IMR-90 (cell line): ENCODE measurements around the gene OR56A4. TPM values are rescaled to one million over a fixed set of nuclear protein-coding genes. Genes with fewer than 3 reads are reported as not detected.

Experiments
- ATAC-seq: fragments of 200-7000 bp; cut with Tn5 transposase; 2 replicates; pipeline ENCODE4 v1.9.1; 2020; ENCODE audit warnings: low read depth, mild to moderate bottlenecking, moderate library complexity
- BruUV-seq: library from RNA; stranded (reverse); fragments of 400-500 nt; replicated peaks from 2 replicates; lab custom pipeline; 2021; lab: Mats Ljungman, UMichigan
- CTCF ChIA-PET: fragments of 300-600 bp; formaldehyde crosslinking; extraction: SDS; loops from one replicate; lab custom pipeline; 2021; ENCODE audit warnings: antibody characterized with exemption; lab: Yijun Ruan, JAX
- POLR2A ChIA-PET: fragments of 300-600 bp; sonication (Branson Sonifier 250); formaldehyde crosslinking; loops from one replicate; lab custom pipeline; 2022; ENCODE audit warnings: antibody characterized with exemption; ENCODE audit not compliant: unreplicated experiment; lab: Charles Lee
- DNase-seq: peaks from one replicate; pipeline ENCODE4 v3.0.0; 2013
- H2AFZ ChIP-seq: replicated peaks from 2 replicates; pipeline ENCODE3; 2013; ENCODE audit warnings: low read length, mild to moderate bottlenecking; ENCODE audit not compliant: poor library complexity
- H2AK5ac ChIP-seq: 2 replicates; pipeline ENCODE4 v1.6.1; 2013; ENCODE audit warnings: low read depth, low read length, inconsistent platforms
- H2AK9ac ChIP-seq: replicated peaks from 2 replicates; pipeline ENCODE3; 2013; ENCODE audit warnings: mild to moderate bottlenecking, low read depth, low read length, moderate library complexity; ENCODE audit not compliant: poor library complexity
- H2BK120ac ChIP-seq: 2 replicates; pipeline ENCODE4 v1.6.1; 2013; ENCODE audit warnings: low read depth, low read length, inconsistent platforms
- H2BK15ac ChIP-seq: 3 replicates; pipeline ENCODE4 v1.6.1; 2013; ENCODE audit warnings: low read depth, low read length, inconsistent platforms
- H2BK20ac ChIP-seq: 2 replicates; pipeline ENCODE4 v1.6.1; 2013; ENCODE audit warnings: low read depth, mild to moderate bottlenecking, inconsistent platforms, low read length, moderate library complexity
- H2BK5ac ChIP-seq: 2 replicates; pipeline ENCODE4 v1.6.1; 2013; ENCODE audit warnings: mild to moderate bottlenecking, low read depth, low read length, inconsistent platforms; ENCODE audit not compliant: poor library complexity, severe bottlenecking
- H3K14ac ChIP-seq: replicated peaks from 2 replicates; pipeline ENCODE4 v1.6.1; 2013; ENCODE audit warnings: low read depth, low read length, inconsistent platforms
- H3K18ac ChIP-seq: 2 replicates; pipeline ENCODE4 v1.6.1; 2013; ENCODE audit warnings: low read depth, low read length, control low read depth
- H3K23ac ChIP-seq: 2 replicates; pipeline ENCODE4 v1.6.1; 2013; ENCODE audit warnings: low read depth, low read length, inconsistent platforms
- H3K27ac ChIP-seq: 2 replicates; pipeline ENCODE4 v1.5.1; 2013; ENCODE audit warnings: mild to moderate bottlenecking, control low read depth, low read length; ENCODE audit not compliant: insufficient read depth
- H3K27me3 ChIP-seq: 2 replicates; pipeline ENCODE4 v1.6.1; 2013; ENCODE audit warnings: low read length; ENCODE audit not compliant: control insufficient read depth, insufficient read depth
- H3K36me3 ChIP-seq: 2 replicates; pipeline ENCODE4 v1.6.1; 2013; ENCODE audit warnings: low read length, mixed read lengths; ENCODE audit not compliant: control insufficient read depth, insufficient read depth
- H3K4ac ChIP-seq: 2 replicates; pipeline ENCODE4 v1.6.1; 2013; ENCODE audit warnings: low read depth, low read length, inconsistent platforms
- H3K4me1 ChIP-seq: 2 replicates; pipeline ENCODE4 v1.6.1; 2013; ENCODE audit warnings: low read length, mixed read lengths; ENCODE audit not compliant: control insufficient read depth, insufficient read depth
- H3K4me2 ChIP-seq: 2 replicates; pipeline ENCODE4 v1.6.1; 2013; ENCODE audit warnings: low read depth, mild to moderate bottlenecking, control low read depth, low read length, moderate library complexity
- H3K4me3 ChIP-seq: 2 replicates; pipeline ENCODE4 v1.5.1; 2013; ENCODE audit warnings: low read depth, mild to moderate bottlenecking, control low read depth, low read length, moderate library complexity; ENCODE audit not compliant: insufficient read depth
- H3K56ac ChIP-seq: 2 replicates; pipeline ENCODE4 v1.6.1; 2013; ENCODE audit warnings: low read length, inconsistent platforms; ENCODE audit not compliant: insufficient read depth; ENCODE audit errors: extremely low read depth
- H3K79me1 ChIP-seq, 2 experiments: 2 replicates each; pipeline ENCODE4 v1.6.1; 2013; ENCODE audit warnings: low read length in 2 of 2, inconsistent platforms in 1 of 2, low read depth in 1 of 2
- H3K9ac ChIP-seq: 2 replicates; pipeline ENCODE4 v1.6.1; 2013; ENCODE audit warnings: low read depth, low read length, control low read depth
- H3K9me1 ChIP-seq: 2 replicates; pipeline ENCODE4 v1.6.1; 2013; ENCODE audit warnings: low read length, inconsistent platforms; ENCODE audit not compliant: insufficient read depth
- H3K9me3 ChIP-seq: 2 replicates; pipeline ENCODE4 v1.6.1; 2013; ENCODE audit warnings: low read length; ENCODE audit not compliant: control insufficient read depth, insufficient read depth
- H4K20me1 ChIP-seq: 2 replicates; pipeline ENCODE4 v1.6.1; 2013; ENCODE audit warnings: low read length, inconsistent platforms; ENCODE audit not compliant: insufficient read depth
- H4K5ac ChIP-seq: 2 replicates; pipeline ENCODE4 v1.6.1; 2013; ENCODE audit warnings: mild to moderate bottlenecking, low read depth, low read length, control low read depth
- H4K8ac ChIP-seq, 2 experiments: 2 replicates each; pipeline ENCODE4 v1.6.1; 2013; ENCODE audit warnings: low read depth in 2 of 2, low read length in 2 of 2, control low read depth in 1 of 2, inconsistent platforms in 1 of 2
- H4K91ac ChIP-seq: 2 replicates; pipeline ENCODE4 v1.6.1; 2013; ENCODE audit warnings: low read depth, low read length, inconsistent platforms; ENCODE audit not compliant: insufficient read depth
- CEBPB ChIP-seq: IDR thresholded peaks from 2 replicates; pipeline ENCODE4 v1.6.1; 2012; ENCODE audit warnings: low read depth, low read length, improper control_type of control experiment
- MAFK ChIP-seq: IDR thresholded peaks from 2 replicates; pipeline ENCODE4 v1.6.1; 2012; ENCODE audit warnings: low read depth, low read length, improper control_type of control experiment
- MXI1 ChIP-seq: IDR thresholded peaks from 2 replicates; pipeline ENCODE4 v1.6.1; 2012; ENCODE audit warnings: low read depth, mild to moderate bottlenecking, low read length, moderate library complexity, borderline replicate concordance
- NFE2L2 ChIP-seq: fragments of 150-350 bp; IDR thresholded peaks from 2 replicates; pipeline ENCODE4 v1.6.1; 2016; ENCODE audit warnings: low read depth, mild to moderate bottlenecking, low read length
- POLR2A ChIP-seq: IDR thresholded peaks from 2 replicates; pipeline ENCODE4 v1.6.1; 2012; ENCODE audit warnings: mild to moderate bottlenecking, low read depth, low read length
- RAD21 ChIP-seq: IDR thresholded peaks from 2 replicates; pipeline ENCODE4 v1.6.1; 2012; ENCODE audit warnings: low read length, improper control_type of control experiment
- RCOR1 ChIP-seq: IDR thresholded peaks from 2 replicates; pipeline ENCODE4 v1.6.1; 2012; ENCODE audit warnings: mild to moderate bottlenecking, low read length, improper control_type of control experiment; ENCODE audit not compliant: insufficient replicate concordance
- RFX5 ChIP-seq: IDR thresholded peaks from 2 replicates; pipeline ENCODE4 v1.8.0; 2012; ENCODE audit warnings: low read depth, mild to moderate bottlenecking, low read length, moderate library complexity
- WGBS, 2 experiments: methylation state at CpG; one replicate each; pipeline versions ENCODE4 v1.1.5 to v1.1.7; 2013; ENCODE audit warnings: missing lambda C conversion rate in 2 of 2; ENCODE audit not compliant: insufficient read length in 1 of 2; ENCODE audit errors: extremely low coverage in 2 of 2; 5-methylcytosine and 5-hydroxymethylcytosine counted together
- dilution Hi-C: fragments of 300-500 bp; cut with HindIII; formaldehyde crosslinking; loops from one replicate; pipeline ENCODE4 v1.14.3; 2018; ENCODE audit warnings: low sequenced_read_pairs; ENCODE audit not compliant: unreplicated experiment
- in situ Hi-C: fragments of 300-500 bp; cut with MboI; formaldehyde crosslinking; loops from 3 replicates; pipeline ENCODE4 v1.14.3; 2019; ENCODE audit warnings: low sequenced_read_pairs, inconsistent platforms, mixed read lengths
- intact Hi-C: fragments of 100-400 bp; cut with micrococcal nuclease; formaldehyde crosslinking; loops from 2 replicates; pipeline ENCODE4 v1.10.0; 2022
- polyA plus RNA-seq, 3 experiments: library from polyadenylated mRNA; depleted of rRNA; stranded (reverse); fragments of >200 nt; gene quantifications; 2 replicates each; pipeline ENCODE4 v1.2.3, GENCODE V29; 2012; ENCODE audit warnings: low replicate concordance in 1 of 3
- total RNA-seq: library from RNA; depleted of rRNA; stranded (reverse); fragments of >200 nt; gene quantifications from 2 replicates; pipeline ENCODE4 v1.2.3, GENCODE V29; 2012
- TF ChIP-seq, protein P1 (sequence below): fragments of 150-350 bp; IDR thresholded peaks from 2 replicates; pipeline ENCODE4 v1.6.1; 2017; ENCODE audit warnings: mild to moderate bottlenecking, antibody characterized with exemption, low read length, low read depth

Gene OR56A4
- total and polyA plus RNA-seq, 2 of the 4 experiments (the other 2 are of a cell fraction) = not detected

DNA sequence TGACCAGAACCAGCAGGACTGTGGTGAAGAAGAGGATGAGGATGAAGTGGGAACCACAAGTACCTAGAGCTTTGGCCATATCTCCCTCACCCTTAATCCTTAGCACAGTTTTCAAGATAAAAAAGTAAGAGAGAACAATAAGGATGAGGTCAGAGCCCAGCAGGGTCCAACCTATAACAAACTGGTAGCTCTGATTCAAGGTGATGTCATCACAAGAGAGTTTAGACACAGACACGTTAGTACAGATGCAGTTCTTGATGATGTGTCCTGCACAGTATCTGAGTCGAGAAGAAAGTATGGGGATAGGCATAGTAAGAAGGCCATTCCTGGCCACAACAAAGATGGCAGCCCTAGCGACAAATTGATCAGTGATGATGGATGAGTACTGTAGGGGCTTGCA, 39.0 kb downstream of the OR56A4 start:
- dilution Hi-C loops = no loop called here
- 28% methylated on average over 3 of the region's 3 CpGs; no CpG with 5 or more reads in 1 of the 2 experiments for WGBS, 2 experiments

More for the DNA sequence above, 39.0 kb downstream of the OR56A4 start:
- Histone ChIP-seq H3K9me1 (no peaks in the 10 kb centered on the region), H2BK20ac (no peak overlapping the region), H3K27me3 (no peaks in the 10 kb centered on the region), H3K4me1 (no peaks in the 10 kb centered on the region), H3K56ac (no peak overlapping the region), H3K18ac (no peak overlapping the region), H3K9ac (no peak overlapping the region), H3K23ac (no peak overlapping the region), H3K4me2 (no peak overlapping the region), H4K91ac (no peak overlapping the region), H2BK120ac (no peak overlapping the region), H3K4ac (no peak overlapping the region), H3K36me3 (no peaks in the 10 kb centered on the region), H4K20me1 (no peaks in the 10 kb centered on the region), H3K79me1 (no peaks in the 10 kb centered on the region), H4K8ac (no peak overlapping the region), H3K9me3 (peaks cover 10% of the 10 kb centered on the region), H2BK5ac (no peak overlapping the region), H2AFZ (no peak overlapping the region), H3K4me3 (no peak overlapping the region), H4K5ac (no peak overlapping the region), H2AK5ac (no peak overlapping the region), H3K27ac (no peak overlapping the region), H3K14ac (no peak overlapping the region), H2BK15ac (no peak overlapping the region), H2AK9ac (no peak overlapping the region)
- DNase-seq (no peak), ATAC-seq (no peak)
- ChIA-PET CTCF (no interaction called here), POLR2A (no interaction called here)
- no TSS peak for BruUV-seq
- intact Hi-C loops (loop anchor here (5.0 to 10.0 kb wide), 2 partner anchors 555 to 757 kb away; no protein-coding TSS in a partner anchor), in situ Hi-C loops (no loop called here)
- TF ChIP-seq, protein P1, sequence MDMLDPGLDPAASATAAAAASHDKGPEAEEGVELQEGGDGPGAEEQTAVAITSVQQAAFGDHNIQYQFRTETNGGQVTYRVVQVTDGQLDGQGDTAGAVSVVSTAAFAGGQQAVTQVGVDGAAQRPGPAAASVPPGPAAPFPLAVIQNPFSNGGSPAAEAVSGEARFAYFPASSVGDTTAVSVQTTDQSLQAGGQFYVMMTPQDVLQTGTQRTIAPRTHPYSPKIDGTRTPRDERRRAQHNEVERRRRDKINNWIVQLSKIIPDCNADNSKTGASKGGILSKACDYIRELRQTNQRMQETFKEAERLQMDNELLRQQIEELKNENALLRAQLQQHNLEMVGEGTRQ = no peak
- no peak for TF ChIP-seq CEBPB
- TF ChIP-seq MXI1 = no peak
- no peak for TF ChIP-seq MAFK
- TF ChIP-seq RCOR1 = no peak
- no peak for TF ChIP-seq RAD21
- TF ChIP-seq NFE2L2 = no peak
- TF ChIP-seq RFX5 = no peak
- no peak for TF ChIP-seq POLR2A
